HG03565 (cell line): ENCODE measurements around the gene OGDHL.
"Not testable (repeated sequence)": the region's sequence is repeated elsewhere in the genome, so short reads cannot be mapped to it uniquely, and the experiment has no call there.

Source experiments
- ATAC-seq: cut with Tn5 transposase; IDR thresholded peaks from one replicate; pipeline ENCODE4 v1.9.1; 2021; ENCODE audit warnings: mild to moderate bottlenecking, moderate library complexity; ENCODE audit not compliant: unreplicated experiment

Gene OGDHL

GRCh38 chr10:49761789-49762565 lies at the start of gene OGDHL:
TSS of gene OGDHL (minus strand) at chr10:49762323. CDS start at chr10:49758592, 3,731 bp downstream.
- ATAC-seq: peak; percentile 82

GRCh38 chr10:49803988-49804387 lies 41.9 kb upstream of the OGDHL start:
- ATAC-seq: no peak

GRCh38 chr10:49798275-49798674 lies 36.2 kb upstream of the OGDHL start:
- no peak for ATAC-seq

GRCh38 chr10:49791100-49791499 lies 29.0 kb upstream of the OGDHL start:
- ATAC-seq: no peak

- ATAC-seq: no peak
These were observed 22.6 kb upstream of the OGDHL start for GRCh38 chr10:49784681-49785080.

- ATAC-seq: no peak
These were observed 21.5 kb upstream of the OGDHL start for GRCh38 chr10:49783645-49784044.

- ATAC-seq: no peak
These were observed 19.1 kb upstream of the OGDHL start for GRCh38 chr10:49781247-49781646.

GRCh38 chr10:49778197-49778596 lies 16.1 kb upstream of the OGDHL start:
- ATAC-seq: no peak

GRCh38 chr10:49776851-49777250 lies 14.7 kb upstream of the OGDHL start:
- ATAC-seq: no peak

GRCh38 chr10:49775014-49775413 lies 12.9 kb upstream of the OGDHL start:
- ATAC-seq: no peak

- not testable (repeated sequence) for ATAC-seq
These were observed 10.8 kb upstream of the OGDHL start for GRCh38 chr10:49772944-49773343.

- not testable (repeated sequence) for ATAC-seq
These were observed 8.9 kb upstream of the OGDHL start for GRCh38 chr10:49771046-49771445.

- no peak for ATAC-seq
These were observed 7.6 kb upstream of the OGDHL start for GRCh38 chr10:49769692-49770091.

GRCh38 chr10:49768731-49769130 lies 6.6 kb upstream of the OGDHL start:
- ATAC-seq: no peak

GRCh38 chr10:49768329-49768728 lies 6.2 kb upstream of the OGDHL start:
- ATAC-seq: no peak

- no peak for ATAC-seq
These were observed 5.6 kb upstream of the OGDHL start for GRCh38 chr10:49767752-49768151.

- no peak for ATAC-seq
These were observed 4.4 kb upstream of the OGDHL start for GRCh38 chr10:49766484-49766883.

- no peak for ATAC-seq
These were observed 399 bp upstream of the OGDHL start for GRCh38 chr10:49762566-49762877.

- ATAC-seq: no peak
These were observed 828 bp downstream of the OGDHL start for GRCh38 chr10:49761201-49761788.

- no peak for ATAC-seq
These were observed 1.3 kb downstream of the OGDHL start for GRCh38 chr10:49760789-49761188.

- ATAC-seq: no peak
These were observed 2.2 kb downstream of the OGDHL start for GRCh38 chr10:49759787-49760551.
